ENCODE measurements around the gene SARDH. TPM values are rescaled to one million over a fixed set of nuclear protein-coding genes. Genes with fewer than 3 reads are reported as not detected.
"Not testable (repeated sequence)": the region's sequence is repeated elsewhere in the genome, so short reads cannot be mapped to it uniquely, and the experiment has no call there.

The SARDH gene
- total and polyA plus RNA-seq, 9 of the 15 experiments (the other 6 are each of a cell fraction or from before 2014, with no cell fraction given) = 0.14 TPM; not detected in 8

DNA sequence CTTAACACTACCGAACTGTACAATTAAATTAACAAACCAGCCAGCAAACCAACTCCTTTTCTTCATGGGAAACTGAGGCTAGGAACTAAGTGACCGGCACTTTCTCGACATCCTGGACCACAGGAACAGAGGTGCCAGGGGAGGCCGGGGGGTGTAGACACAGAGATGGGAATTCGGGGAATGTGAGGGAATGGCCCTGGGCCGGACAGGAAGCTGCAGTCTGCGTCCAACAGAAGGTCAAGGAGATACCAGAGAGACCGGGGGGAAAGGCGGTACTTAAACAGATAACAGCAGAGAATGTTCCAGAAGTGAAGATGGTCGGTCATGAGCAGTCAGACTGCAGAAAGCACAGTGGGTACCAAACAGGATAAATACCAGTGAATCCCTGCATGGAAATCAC is 61.7 kb downstream of the SARDH start:
- DNase-seq (ENCODE audit: extremely low read depth in 1 of 4, low spot score in 3 of 4) (no peak), ATAC-seq (no peak), FAIRE-seq (no peak)
- no peak overlapping the region for H3K4me3 ChIP-seq
- no peak overlapping the region for H3K4me2 ChIP-seq (ENCODE audit: insufficient read depth, low read length)
- ChIA-PET POLR2A (interaction anchor here (1.1 kb wide), 1 partner anchor 12 kb away, joined by 4 read pairs; no protein-coding TSS in a partner anchor), CTCF (ENCODE audit: low intra/inter-chr PET ratio) (no interaction called here)
- H2AFZ ChIP-seq (ENCODE audit: low read depth, low read length) = no peak overlapping the region
- H3K27ac ChIP-seq (ENCODE audit: extremely low read depth, low read depth, low read length) = no peak overlapping the region
- H3K79me2 ChIP-seq (ENCODE audit: control insufficient read depth, insufficient read depth, low read length) = no peaks in the 10 kb centered on the region
- H3K36me3 ChIP-seq (ENCODE audit: control insufficient read depth, insufficient read depth, low read length) = no peaks in the 10 kb centered on the region
- intact Hi-C loops (cut with micrococcal nuclease) (no loop called here), in situ Hi-C loops (cut with MboI) (no loop called here)
- H3K27me3 ChIP-seq (ENCODE audit: control insufficient read depth in 2 of 2, insufficient read depth in 2 of 2, low read length in 2 of 2) = peaks cover 39 to 82% of the 10 kb centered on the region in 2 experiments
- peaks cover 8% of the 10 kb centered on the region; the same call in 1 of the 2 replicates for H4K20me1 ChIP-seq (replicated peaks; ENCODE audit: control insufficient read depth, insufficient read depth, low read length)
- H3K9me1 ChIP-seq (ENCODE audit: control insufficient read depth, insufficient read depth, low read length) = no peaks in the 10 kb centered on the region
- no TSS peak for BruUV-seq (replicated peaks)
- WGBS (ENCODE audit: insufficient coverage, low coverage, missing lambda C conversion rate) = 1% methylated on average over 10 of the region's 10 CpGs
- H3K9ac ChIP-seq (ENCODE audit: insufficient read depth in 1 of 2, low read depth in 2 of 2, low read length in 2 of 2) = no peak overlapping the region
- H3K9me3 ChIP-seq (replicated peaks; ENCODE audit: control insufficient read depth, insufficient read depth, low read depth, low read length) = no peaks in the 10 kb centered on the region
- TF ChIP-seq ZNF134 (CRISPR knock-in tag; conservative IDR thresholded peaks at IDR 0.05) = 0 out of 2 replicates have a peak, but pooled peaks have one; percentile 37
- no peak for TF ChIP-seq ASH1L (IDR thresholded peaks at IDR 0.05; ENCODE audit: borderline replicate concordance, low read depth, partially characterized antibody)
- 0 out of 2 replicates have a peak, but pooled peaks have one; percentile 15 for TF ChIP-seq CXXC5 (CRISPR knock-in tag; IDR thresholded peaks at IDR 0.05)
- H3K4me1 ChIP-seq (replicated peaks in 1 of 2; ENCODE audit: control insufficient read depth in 2 of 2, insufficient read depth in 2 of 2, low read length in 2 of 2) = peaks cover 0 to 5% of the 10 kb centered on the region in 2 experiments; a peak in 2 of 5 replicates

GRCh38 chr9:133675796-133676195 is 62.4 kb downstream of the SARDH start:
- DNase-seq (ENCODE audit: extremely low read depth in 1 of 4, low spot score in 3 of 4); H3K4me2 ChIP-seq (ENCODE audit: insufficient read depth, low read length); H3K9me3 ChIP-seq (replicated peaks; ENCODE audit: control insufficient read depth, insufficient read depth, low read depth, low read length); BruUV-seq (replicated peaks); CTCF ChIA-PET (ENCODE audit: low intra/inter-chr PET ratio); H3K79me2 ChIP-seq (ENCODE audit: control insufficient read depth, insufficient read depth, low read length); H3K9me1 ChIP-seq (ENCODE audit: control insufficient read depth, insufficient read depth, low read length); H3K27ac ChIP-seq (ENCODE audit: extremely low read depth, low read depth, low read length); ATAC-seq; H4K20me1 ChIP-seq (replicated peaks; ENCODE audit: control insufficient read depth, insufficient read depth, low read length); H3K9ac ChIP-seq (ENCODE audit: insufficient read depth in 1 of 2, low read depth in 2 of 2, low read length in 2 of 2); H3K4me3 ChIP-seq; intact Hi-C loops (cut with micrococcal nuclease); H3K4me1 ChIP-seq (replicated peaks in 1 of 2; ENCODE audit: control insufficient read depth in 2 of 2, insufficient read depth in 2 of 2, low read length in 2 of 2); in situ Hi-C loops (cut with MboI); H3K36me3 ChIP-seq (ENCODE audit: control insufficient read depth, insufficient read depth, low read length); FAIRE-seq; H2AFZ ChIP-seq (ENCODE audit: low read depth, low read length): not testable (repeated sequence)
- H3K27me3 ChIP-seq (ENCODE audit: control insufficient read depth in 2 of 2, insufficient read depth in 2 of 2, low read length in 2 of 2) = peaks cover 41 to 81% of the 10 kb centered on the region in 2 experiments
- WGBS (ENCODE audit: insufficient coverage, low coverage, missing lambda C conversion rate) = 0% methylated on average over 1 of the region's 3 CpGs
- POLR2A ChIA-PET = interaction anchor here (1.1 kb wide), 1 partner anchor 13 kb away, joined by 4 read pairs; no protein-coding TSS in a partner anchor
